Measurements from ENCODE around the gene GPC5.

The GPC5 gene

DNA sequence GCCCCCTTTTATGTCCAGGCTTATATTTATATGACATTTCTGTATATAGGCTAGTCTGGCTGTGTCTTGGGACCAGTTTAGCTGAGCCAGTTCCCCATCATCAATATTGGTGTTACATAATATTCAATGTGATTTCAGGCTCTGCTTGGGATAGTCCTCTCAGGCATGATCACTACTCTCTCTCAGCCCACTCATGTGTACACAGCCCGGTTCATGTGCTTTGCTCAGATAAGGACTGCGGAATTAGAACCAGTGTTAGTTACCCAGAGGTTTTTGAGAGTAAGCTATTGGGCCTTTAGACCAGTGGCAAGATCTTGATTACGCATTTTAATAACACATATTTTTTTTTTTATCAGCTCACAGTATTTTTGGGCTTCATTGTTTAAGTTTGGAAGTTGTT, 219.9 kb downstream of the GPC5 start:
- H3K9me3 ChIP-seq (ENCODE audit: insufficient read depth, low read length): no peaks in the 10 kb centered on the region
- DNase-seq (ENCODE audit: low read depth, low spot score): no peak
- H3K27me3 ChIP-seq (ENCODE audit: insufficient read depth, insufficient read length): no peaks in the 10 kb centered on the region
- TF ChIP-seq SUZ12 (IDR thresholded peaks at IDR 0.05; ENCODE audit: extremely low read depth, insufficient read depth, insufficient read length): no peak
- no peak for TF ChIP-seq ZNF274 (IDR thresholded peaks at IDR 0.05; ENCODE audit: low read depth, low read length)
- TF ChIP-seq YY1 (IDR thresholded peaks at IDR 0.05; ENCODE audit: insufficient read depth, insufficient read length): no peak
- no peak overlapping the region for H3K4me3 ChIP-seq (ENCODE audit: insufficient read length, low read depth)
- H3K4me1 ChIP-seq (ENCODE audit: insufficient read depth, insufficient read length): no peaks in the 10 kb centered on the region
- no peaks in the 10 kb centered on the region for H3K36me3 ChIP-seq (ENCODE audit: insufficient read depth, insufficient read length, low read length)
- H3K9ac ChIP-seq (ENCODE audit: insufficient read length, low read depth): no peak overlapping the region

DNA sequence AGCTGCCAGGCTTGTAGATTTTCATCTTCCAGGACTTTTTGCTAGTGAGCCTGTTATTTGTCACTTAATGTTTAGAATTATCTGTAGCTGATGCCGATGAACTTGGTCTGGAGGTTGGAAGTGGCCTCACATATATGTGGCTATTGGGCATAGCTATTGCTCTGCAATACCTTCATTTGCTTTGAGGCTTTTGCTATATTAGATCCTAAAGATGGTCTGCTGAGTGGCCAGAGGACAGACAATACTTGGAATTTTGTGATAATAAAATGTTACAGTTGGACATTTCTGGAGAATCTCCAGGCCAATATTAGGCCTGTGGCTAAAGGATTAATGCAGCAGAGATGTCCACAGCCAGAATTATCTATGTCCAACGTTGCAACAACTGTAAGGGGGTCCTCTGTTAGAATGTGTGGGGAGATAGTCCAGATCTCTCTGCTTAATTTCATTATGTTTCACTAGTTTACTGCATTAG, 222.3 kb downstream of the GPC5 start:
- TF ChIP-seq YY1 (IDR thresholded peaks at IDR 0.05; ENCODE audit: insufficient read depth, insufficient read length) (no peak), SUZ12 (IDR thresholded peaks at IDR 0.05; ENCODE audit: extremely low read depth, insufficient read depth, insufficient read length) (no peak), ZNF274 (IDR thresholded peaks at IDR 0.05; ENCODE audit: low read depth, low read length) (no peak)
- Histone ChIP-seq H3K27me3 (ENCODE audit: insufficient read depth, insufficient read length) (no peaks in the 10 kb centered on the region), H3K4me3 (ENCODE audit: insufficient read length, low read depth) (no peak overlapping the region), H3K4me1 (ENCODE audit: insufficient read depth, insufficient read length) (no peaks in the 10 kb centered on the region), H3K9ac (ENCODE audit: insufficient read length, low read depth) (no peak overlapping the region), H3K36me3 (ENCODE audit: insufficient read depth, insufficient read length, low read length) (no peaks in the 10 kb centered on the region), H3K9me3 (ENCODE audit: insufficient read depth, low read length) (no peaks in the 10 kb centered on the region)
- DNase-seq (ENCODE audit: low read depth, low spot score): no peak

DNA sequence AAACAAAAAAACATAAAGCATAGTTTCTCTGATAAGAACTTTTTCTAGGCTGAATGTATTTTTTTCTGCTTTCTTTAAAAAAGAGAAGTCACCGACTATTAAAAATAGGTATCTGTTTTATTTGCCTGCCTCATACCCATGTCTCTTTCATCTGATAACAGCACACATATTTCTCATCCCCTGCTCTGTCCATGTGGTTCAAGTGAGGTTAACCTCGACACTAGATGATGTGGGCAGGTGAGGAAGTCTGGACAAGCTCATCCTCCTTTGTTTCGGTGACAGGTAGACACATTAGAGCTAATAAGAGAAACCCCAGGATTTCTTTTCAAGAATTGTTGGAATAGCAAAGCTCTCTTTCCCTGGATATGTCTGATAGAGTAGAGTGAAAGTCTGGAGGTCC, 222.7 kb downstream of the GPC5 start:
- H3K4me1 ChIP-seq (ENCODE audit: insufficient read depth, insufficient read length): no peaks in the 10 kb centered on the region
- DNase-seq (ENCODE audit: low read depth, low spot score): no peak
- TF ChIP-seq ZNF274 (IDR thresholded peaks at IDR 0.05; ENCODE audit: low read depth, low read length): no peak
- no peak for TF ChIP-seq YY1 (IDR thresholded peaks at IDR 0.05; ENCODE audit: insufficient read depth, insufficient read length)
- TF ChIP-seq SUZ12 (IDR thresholded peaks at IDR 0.05; ENCODE audit: extremely low read depth, insufficient read depth, insufficient read length): no peak
- H3K27me3 ChIP-seq (ENCODE audit: insufficient read depth, insufficient read length): no peaks in the 10 kb centered on the region
- no peak overlapping the region for H3K9ac ChIP-seq (ENCODE audit: insufficient read length, low read depth)
- H3K4me3 ChIP-seq (ENCODE audit: insufficient read length, low read depth): no peak overlapping the region
- no peaks in the 10 kb centered on the region for H3K36me3 ChIP-seq (ENCODE audit: insufficient read depth, insufficient read length, low read length)
- no peaks in the 10 kb centered on the region for H3K9me3 ChIP-seq (ENCODE audit: insufficient read depth, low read length)

DNA sequence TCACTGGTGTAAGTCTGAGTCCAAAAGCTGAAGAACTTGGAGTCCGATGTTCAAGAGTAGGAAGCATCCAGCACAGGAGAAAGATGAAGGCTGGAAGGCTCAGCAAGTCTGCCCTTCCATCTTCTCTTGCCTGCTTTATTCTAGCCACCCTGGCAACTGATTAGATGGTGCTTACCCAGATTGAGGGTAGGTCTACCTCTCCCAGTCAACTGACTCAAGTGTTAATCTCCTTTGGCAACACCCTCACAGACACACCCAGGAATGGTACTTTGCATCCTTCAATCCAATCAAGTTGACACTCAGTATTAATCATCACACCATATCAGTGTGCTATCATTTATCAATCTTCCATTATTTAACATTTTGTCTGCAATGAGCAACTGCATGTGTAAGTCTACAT, 223.5 kb downstream of the GPC5 start:
- no peaks in the 10 kb centered on the region for H3K9me3 ChIP-seq (ENCODE audit: insufficient read depth, low read length)
- TF ChIP-seq YY1 (IDR thresholded peaks at IDR 0.05; ENCODE audit: insufficient read depth, insufficient read length): no peak
- no peak for TF ChIP-seq SUZ12 (IDR thresholded peaks at IDR 0.05; ENCODE audit: extremely low read depth, insufficient read depth, insufficient read length)
- no peak for TF ChIP-seq ZNF274 (IDR thresholded peaks at IDR 0.05; ENCODE audit: low read depth, low read length)
- H3K9ac ChIP-seq (ENCODE audit: insufficient read length, low read depth): no peak overlapping the region
- H3K4me3 ChIP-seq (ENCODE audit: insufficient read length, low read depth): no peak overlapping the region
- no peaks in the 10 kb centered on the region for H3K36me3 ChIP-seq (ENCODE audit: insufficient read depth, insufficient read length, low read length)
- H3K4me1 ChIP-seq (ENCODE audit: insufficient read depth, insufficient read length): no peaks in the 10 kb centered on the region
- DNase-seq (ENCODE audit: low read depth, low spot score): no peak
- H3K27me3 ChIP-seq (ENCODE audit: insufficient read depth, insufficient read length): no peaks in the 10 kb centered on the region

DNA sequence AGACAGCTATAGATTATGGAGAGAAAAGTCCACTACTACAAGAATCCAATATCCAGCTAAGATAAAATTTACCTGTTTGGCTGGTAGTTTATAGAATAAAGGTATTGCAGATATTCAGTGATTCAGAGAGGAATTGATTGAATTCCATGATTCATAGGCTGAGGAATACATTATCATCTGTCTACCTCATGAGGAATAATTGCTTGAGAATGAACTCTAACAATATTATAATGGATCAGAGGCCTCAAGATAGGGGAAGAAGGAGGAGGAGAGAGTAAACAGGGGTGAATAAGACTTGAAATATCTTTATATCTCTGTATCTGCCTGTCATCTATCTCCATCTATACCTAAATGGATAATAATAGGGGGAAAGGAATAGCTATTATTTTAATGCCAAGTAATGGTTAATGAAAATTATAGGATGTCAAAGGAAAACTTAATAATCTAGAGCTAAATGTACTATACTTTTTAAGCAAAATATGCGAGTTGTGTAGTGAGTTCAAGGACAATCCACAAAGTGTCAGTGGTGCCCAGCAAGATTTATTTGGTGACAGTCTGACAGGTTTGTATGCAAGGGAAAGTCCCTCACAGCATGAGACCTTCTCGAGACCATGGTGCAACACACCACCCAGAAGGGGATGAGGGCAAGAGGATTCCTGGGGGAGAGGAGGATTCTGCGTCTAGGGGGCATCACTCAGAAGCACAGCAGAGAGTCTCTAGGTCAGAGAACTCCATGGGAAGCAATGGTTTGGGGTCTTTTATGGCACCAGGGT, 224.5 kb downstream of the GPC5 start:
- H3K27me3 ChIP-seq (ENCODE audit: insufficient read depth, insufficient read length): no peaks in the 10 kb centered on the region
- no peaks in the 10 kb centered on the region for H3K36me3 ChIP-seq (ENCODE audit: insufficient read depth, insufficient read length, low read length)
- H3K4me3 ChIP-seq (ENCODE audit: insufficient read length, low read depth): no peak overlapping the region
- no peaks in the 10 kb centered on the region for H3K9me3 ChIP-seq (ENCODE audit: insufficient read depth, low read length)
- H3K9ac ChIP-seq (ENCODE audit: insufficient read length, low read depth): no peak overlapping the region
- H3K4me1 ChIP-seq (ENCODE audit: insufficient read depth, insufficient read length): no peaks in the 10 kb centered on the region
- no peak for DNase-seq (ENCODE audit: low read depth, low spot score)
- no peak for TF ChIP-seq SUZ12 (IDR thresholded peaks at IDR 0.05; ENCODE audit: extremely low read depth, insufficient read depth, insufficient read length)
- no peak for TF ChIP-seq ZNF274 (IDR thresholded peaks at IDR 0.05; ENCODE audit: low read depth, low read length)
- no peak for TF ChIP-seq YY1 (IDR thresholded peaks at IDR 0.05; ENCODE audit: insufficient read depth, insufficient read length)

DNA sequence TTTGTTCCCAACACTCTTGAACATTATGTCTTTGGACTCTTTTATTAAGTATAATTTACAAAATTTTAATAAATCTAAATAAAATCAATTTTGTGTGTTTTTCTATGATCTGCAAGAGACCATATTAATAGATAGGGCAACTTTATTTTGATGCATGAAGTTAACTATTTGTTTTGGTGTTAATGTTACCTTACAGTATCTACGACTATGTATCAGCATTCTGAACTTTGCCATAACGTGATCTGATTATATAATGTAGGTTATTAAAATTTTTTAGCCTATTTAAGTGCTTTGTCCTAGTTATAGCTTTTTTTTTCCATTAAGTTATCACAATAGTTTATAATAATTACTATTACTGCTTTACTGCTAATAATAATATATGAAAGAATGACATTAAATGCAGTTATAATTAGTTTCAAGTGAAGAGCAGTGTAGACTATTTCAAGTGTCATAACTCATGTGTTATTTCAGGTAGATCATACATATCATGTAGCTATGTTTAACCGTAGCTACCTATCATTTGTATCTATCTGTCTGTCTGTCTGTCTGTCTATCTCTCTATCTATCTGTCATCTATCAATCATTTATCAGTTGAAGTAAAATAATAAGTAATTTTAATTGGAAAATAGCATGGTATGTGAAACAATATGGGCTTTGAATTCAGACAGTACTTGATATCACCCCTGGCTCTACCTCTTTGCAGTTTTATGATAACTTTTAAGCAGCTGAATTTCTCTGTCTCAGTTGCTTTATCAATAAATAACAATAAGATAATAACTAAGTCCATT, 229.7 kb downstream of the GPC5 start:
- Histone ChIP-seq H3K4me1 (ENCODE audit: insufficient read depth, insufficient read length) (no peaks in the 10 kb centered on the region), H3K36me3 (ENCODE audit: insufficient read depth, insufficient read length, low read length) (no peaks in the 10 kb centered on the region), H3K27me3 (ENCODE audit: insufficient read depth, insufficient read length) (no peaks in the 10 kb centered on the region), H3K9me3 (ENCODE audit: insufficient read depth, low read length) (no peaks in the 10 kb centered on the region), H3K4me3 (ENCODE audit: insufficient read length, low read depth) (no peak overlapping the region), H3K9ac (ENCODE audit: insufficient read length, low read depth) (no peak overlapping the region)
- TF ChIP-seq YY1 (IDR thresholded peaks at IDR 0.05; ENCODE audit: insufficient read depth, insufficient read length) (no peak), SUZ12 (IDR thresholded peaks at IDR 0.05; ENCODE audit: extremely low read depth, insufficient read depth, insufficient read length) (no peak), ZNF274 (IDR thresholded peaks at IDR 0.05; ENCODE audit: low read depth, low read length) (no peak)
- DNase-seq (ENCODE audit: low read depth, low spot score): no peak

DNA sequence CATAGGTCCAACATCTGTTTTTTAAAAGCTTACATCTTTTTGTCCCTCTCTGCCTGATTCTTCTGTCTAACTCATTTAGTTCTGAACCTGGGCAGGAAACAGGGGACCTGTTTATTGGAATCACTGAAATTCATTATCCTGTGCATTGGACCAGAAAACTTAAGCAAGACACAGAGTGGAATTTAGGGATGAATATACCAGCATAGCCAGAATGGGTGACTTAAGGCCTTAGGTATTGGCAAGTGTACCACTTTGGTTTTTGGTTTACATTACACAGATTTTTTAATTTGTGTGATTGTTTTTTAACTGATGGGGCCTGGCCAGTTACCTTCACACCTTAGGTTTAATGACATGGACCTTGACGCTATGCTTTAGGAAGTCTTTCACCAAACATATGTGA, 232.5 kb downstream of the GPC5 start:
- Histone ChIP-seq H3K4me1 (ENCODE audit: insufficient read depth, insufficient read length) (no peaks in the 10 kb centered on the region), H3K9ac (ENCODE audit: insufficient read length, low read depth) (no peak overlapping the region), H3K9me3 (ENCODE audit: insufficient read depth, low read length) (no peaks in the 10 kb centered on the region), H3K36me3 (ENCODE audit: insufficient read depth, insufficient read length, low read length) (no peaks in the 10 kb centered on the region), H3K27me3 (ENCODE audit: insufficient read depth, insufficient read length) (no peaks in the 10 kb centered on the region), H3K4me3 (ENCODE audit: insufficient read length, low read depth) (no peak overlapping the region)
- no peak for DNase-seq (ENCODE audit: low read depth, low spot score)
- TF ChIP-seq SUZ12 (IDR thresholded peaks at IDR 0.05; ENCODE audit: extremely low read depth, insufficient read depth, insufficient read length) (no peak), ZNF274 (IDR thresholded peaks at IDR 0.05; ENCODE audit: low read depth, low read length) (no peak), YY1 (IDR thresholded peaks at IDR 0.05; ENCODE audit: insufficient read depth, insufficient read length) (no peak)
